DOHH2 (cell line): ENCODE measurements around the gene MAGED4.

Experiments used
- EZH2phosphoT487 ChIP-seq: fragments of 200-600 bp; sonication (generic); IDR thresholded peaks from 2 replicates; pipeline ENCODE4 v1.6.1; 2017; ENCODE audit warnings: borderline replicate concordance, mild to moderate bottlenecking, antibody characterized with exemption, low read length, moderate library complexity, mixed read lengths
- TF ChIP-seq, protein P1 (sequence below): fragments of 200-600 bp; sonication (generic); IDR thresholded peaks from one replicate; pipeline ENCODE4 v1.5.1; 2014; ENCODE audit warnings: antibody characterized with exemption, mild to moderate bottlenecking, low read depth, low read length; ENCODE audit not compliant: poor library complexity, severe bottlenecking

GRCh38 chrX:52213276-52213675, 28.6 kb downstream of the MAGED4 start:
- TF ChIP-seq, protein P1, sequence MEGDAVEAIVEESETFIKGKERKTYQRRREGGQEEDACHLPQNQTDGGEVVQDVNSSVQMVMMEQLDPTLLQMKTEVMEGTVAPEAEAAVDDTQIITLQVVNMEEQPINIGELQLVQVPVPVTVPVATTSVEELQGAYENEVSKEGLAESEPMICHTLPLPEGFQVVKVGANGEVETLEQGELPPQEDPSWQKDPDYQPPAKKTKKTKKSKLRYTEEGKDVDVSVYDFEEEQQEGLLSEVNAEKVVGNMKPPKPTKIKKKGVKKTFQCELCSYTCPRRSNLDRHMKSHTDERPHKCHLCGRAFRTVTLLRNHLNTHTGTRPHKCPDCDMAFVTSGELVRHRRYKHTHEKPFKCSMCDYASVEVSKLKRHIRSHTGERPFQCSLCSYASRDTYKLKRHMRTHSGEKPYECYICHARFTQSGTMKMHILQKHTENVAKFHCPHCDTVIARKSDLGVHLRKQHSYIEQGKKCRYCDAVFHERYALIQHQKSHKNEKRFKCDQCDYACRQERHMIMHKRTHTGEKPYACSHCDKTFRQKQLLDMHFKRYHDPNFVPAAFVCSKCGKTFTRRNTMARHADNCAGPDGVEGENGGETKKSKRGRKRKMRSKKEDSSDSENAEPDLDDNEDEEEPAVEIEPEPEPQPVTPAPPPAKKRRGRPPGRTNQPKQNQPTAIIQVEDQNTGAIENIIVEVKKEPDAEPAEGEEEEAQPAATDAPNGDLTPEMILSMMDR, result no peak
- TF ChIP-seq EZH2phosphoT487, result no peak
